ENCODE results near the gene TBL1X. TPM values are rescaled to one million over a fixed set of nuclear protein-coding genes. Genes with fewer than 3 reads are reported as not detected.
A peak's percentile ranks its signal among the peaks of the same experiment; 100 is the strongest.

Gene TBL1X
- total RNA-seq, 1 donor from 2014 or later = 26.4 TPM

- Histone ChIP-seq H3K36me3 (ENCODE audit: insufficient read depth, low read length) (no peaks in the 10 kb centered on the region), H3K9me3 (ENCODE audit: insufficient read depth, low read depth, low read length) (no peaks in the 10 kb centered on the region), H3K4me3 (ENCODE audit: insufficient read depth, low read depth, low read length) (no peak overlapping the region), H3K79me2 (ENCODE audit: insufficient read depth, low read length) (no peaks in the 10 kb centered on the region), H3K27me3 (ENCODE audit: insufficient read depth, low read length) (no peaks in the 10 kb centered on the region), H4K20me1 (ENCODE audit: insufficient read depth, low read length) (no peaks in the 10 kb centered on the region), H3K9ac (ENCODE audit: low read length) (no peak overlapping the region), H3K4me2 (ENCODE audit: low read length) (no peak overlapping the region), H3K27ac (ENCODE audit: low read depth, low read length) (no peak overlapping the region), H2AFZ (ENCODE audit: low read depth, low read length) (no peak overlapping the region), H3K4me1 (ENCODE audit: insufficient read depth, low read length) (peaks cover 12% of the 10 kb centered on the region)
- Mint-ChIP-seq H3K9me3 (ENCODE audit: unreplicated experiment) (no peaks in the 10 kb centered on the region), H3K4me3 (ENCODE audit: unreplicated experiment) (no peak overlapping the region), H3K27ac (ENCODE audit: unreplicated experiment) (no peak overlapping the region), H3K27me3 (ENCODE audit: low read depth, unreplicated experiment) (no peaks in the 10 kb centered on the region), H3K36me3 (ENCODE audit: low read depth, unreplicated experiment) (peaks cover 6% of the 10 kb centered on the region), H3K4me1 (ENCODE audit: low read depth, unreplicated experiment) (peaks cover 14% of the 10 kb centered on the region)
- DNase-seq (ENCODE audit: low read depth) (no peak), FAIRE-seq (peak; percentile 88)
- TF ChIP-seq EZH2 (IDR thresholded peaks at IDR 0.05; ENCODE audit: insufficient read depth, low read length) = no peak
- TF ChIP-seq CTCF (IDR thresholded peaks at IDR 0.05; ENCODE audit: insufficient read depth, low read depth, low read length) = no peak
Observed at GRCh38 chrX:9659571-9660195, 194.8 kb downstream of the TBL1X start.

- Mint-ChIP-seq H3K27ac (ENCODE audit: unreplicated experiment) (peak overlapping the region; percentile 68), H3K27me3 (ENCODE audit: low read depth, unreplicated experiment) (no peaks in the 10 kb centered on the region), H3K4me3 (ENCODE audit: unreplicated experiment) (no peak overlapping the region), H3K9me3 (ENCODE audit: unreplicated experiment) (no peaks in the 10 kb centered on the region), H3K36me3 (ENCODE audit: low read depth, unreplicated experiment) (peaks cover 5% of the 10 kb centered on the region), H3K4me1 (ENCODE audit: low read depth, unreplicated experiment) (peaks cover 14% of the 10 kb centered on the region)
- no peaks in the 10 kb centered on the region for H3K79me2 ChIP-seq (ENCODE audit: insufficient read depth, low read length)
- H3K9ac ChIP-seq (ENCODE audit: low read length) = peak overlapping the region; percentile 39
- TF ChIP-seq CTCF (IDR thresholded peaks at IDR 0.05; ENCODE audit: insufficient read depth, low read depth, low read length) = no peak
- no peak for TF ChIP-seq EZH2 (IDR thresholded peaks at IDR 0.05; ENCODE audit: insufficient read depth, low read length)
- FAIRE-seq (peak; percentile 93), DNase-seq (ENCODE audit: low read depth) (peak; percentile 68)
- no peaks in the 10 kb centered on the region for H3K36me3 ChIP-seq (ENCODE audit: insufficient read depth, low read length)
- peak overlapping the region; percentile 59 for H3K27ac ChIP-seq (ENCODE audit: low read depth, low read length)
- H3K4me2 ChIP-seq (ENCODE audit: low read length) = peak overlapping the region; percentile 62
- H3K9me3 ChIP-seq (ENCODE audit: insufficient read depth, low read depth, low read length) = no peaks in the 10 kb centered on the region
- no peaks in the 10 kb centered on the region for H3K27me3 ChIP-seq (ENCODE audit: insufficient read depth, low read length)
- no peak overlapping the region for H2AFZ ChIP-seq (ENCODE audit: low read depth, low read length)
- no peaks in the 10 kb centered on the region for H4K20me1 ChIP-seq (ENCODE audit: insufficient read depth, low read length)
- H3K4me3 ChIP-seq (ENCODE audit: insufficient read depth, low read depth, low read length) = no peak overlapping the region
- H3K4me1 ChIP-seq (ENCODE audit: insufficient read depth, low read length) = peaks cover 10% of the 10 kb centered on the region
Observed at GRCh38 chrX:9662148-9662547, 197.3 kb downstream of the TBL1X start.

GRCh38 chrX:9663216-9663615 is 198.4 kb downstream of the TBL1X start:
- no peaks in the 10 kb centered on the region for H3K27me3 Mint-ChIP-seq (ENCODE audit: low read depth, unreplicated experiment)
- Histone ChIP-seq H3K9ac (ENCODE audit: low read length) (no peak overlapping the region), H3K79me2 (ENCODE audit: insufficient read depth, low read length) (no peaks in the 10 kb centered on the region), H2AFZ (ENCODE audit: low read depth, low read length) (no peak overlapping the region), H3K36me3 (ENCODE audit: insufficient read depth, low read length) (no peaks in the 10 kb centered on the region), H3K4me2 (ENCODE audit: low read length) (no peak overlapping the region), H3K27me3 (ENCODE audit: insufficient read depth, low read length) (no peaks in the 10 kb centered on the region), H4K20me1 (ENCODE audit: insufficient read depth, low read length) (no peaks in the 10 kb centered on the region), H3K27ac (ENCODE audit: low read depth, low read length) (no peak overlapping the region), H3K9me3 (ENCODE audit: insufficient read depth, low read depth, low read length) (no peaks in the 10 kb centered on the region), H3K4me3 (ENCODE audit: insufficient read depth, low read depth, low read length) (no peak overlapping the region), H3K4me1 (ENCODE audit: insufficient read depth, low read length) (peaks cover 10% of the 10 kb centered on the region)
- TF ChIP-seq EZH2 (IDR thresholded peaks at IDR 0.05; ENCODE audit: insufficient read depth, low read length) (no peak), CTCF (IDR thresholded peaks at IDR 0.05; ENCODE audit: insufficient read depth, low read depth, low read length) (no peak)
- peaks cover 14% of the 10 kb centered on the region for H3K4me1 Mint-ChIP-seq (ENCODE audit: low read depth, unreplicated experiment)
- H3K36me3 Mint-ChIP-seq (ENCODE audit: low read depth, unreplicated experiment) = peaks cover 6% of the 10 kb centered on the region
- H3K9me3 Mint-ChIP-seq (ENCODE audit: unreplicated experiment) = no peaks in the 10 kb centered on the region
- H3K4me3 Mint-ChIP-seq (ENCODE audit: unreplicated experiment) = no peak overlapping the region
- FAIRE-seq (no peak), DNase-seq (ENCODE audit: low read depth) (no peak)
- no peak overlapping the region for H3K27ac Mint-ChIP-seq (ENCODE audit: unreplicated experiment)

Data from astrocyte (in vitro differentiated cells and primary cell).